ENCODE data around the gene ELK4.

- no peak for TF ChIP-seq MAFK (IDR thresholded peaks at IDR 0.05; ENCODE audit: low read depth, low read length)
- TF ChIP-seq CTCF (conservative IDR thresholded peaks at IDR 0.05; ENCODE audit: low read depth, low read length), result no peak
- TF ChIP-seq USF2 (IDR thresholded peaks at IDR 0.05; ENCODE audit: low read depth, low read length), result no peak
- TF ChIP-seq MXI1 (IDR thresholded peaks at IDR 0.05; ENCODE audit: borderline replicate concordance, low read depth, low read length), result no peak
These were observed 21.2 kb upstream of the ELK4 start for GRCh38 chr1:205652984-205653383.
